Stomach smooth muscle (tissue), 2 donors: Measurements from ENCODE around the gene PLA2G4F.

Experiments used
- H3K27ac ChIP-seq: one replicate; pipeline ENCODE4 v1.7.0; 2013; ENCODE audit warnings: mild to moderate bottlenecking, low read length, inconsistent platforms
- H3K27me3 ChIP-seq, 2 donors: one replicate each; pipeline ENCODE4 v1.7.0; 2013; ENCODE audit warnings: low read length in 2 of 2; ENCODE audit not compliant: insufficient read depth in 2 of 2, control insufficient read depth in 1 of 2
- H3K36me3 ChIP-seq, 2 donors: one replicate each; pipeline ENCODE4 v1.7.0; 2013; ENCODE audit warnings: low read length in 2 of 2; ENCODE audit not compliant: control insufficient read depth in 2 of 2, insufficient read depth in 2 of 2
- H3K4me1 ChIP-seq: one replicate; pipeline ENCODE4 v1.7.0; 2013; ENCODE audit warnings: low read length; ENCODE audit not compliant: control insufficient read depth, insufficient read depth
- H3K4me3 ChIP-seq, 2 donors: one replicate each; pipeline ENCODE4 v1.7.0; 2013; ENCODE audit warnings: low read length in 2 of 2
- H3K9ac ChIP-seq, 2 donors: one replicate each; pipeline ENCODE4 v1.7.0; 2013; ENCODE audit warnings: low read length in 2 of 2, mild to moderate bottlenecking in 1 of 2
- H3K9me3 ChIP-seq, 2 donors: one replicate each; pipeline ENCODE4 v1.7.0; 2013; ENCODE audit warnings: low read length in 2 of 2; ENCODE audit not compliant: control insufficient read depth in 2 of 2
- donor health status: healthy.
- donor health status: Pancreatic carcinoma.

PLA2G4F gene

DNA sequence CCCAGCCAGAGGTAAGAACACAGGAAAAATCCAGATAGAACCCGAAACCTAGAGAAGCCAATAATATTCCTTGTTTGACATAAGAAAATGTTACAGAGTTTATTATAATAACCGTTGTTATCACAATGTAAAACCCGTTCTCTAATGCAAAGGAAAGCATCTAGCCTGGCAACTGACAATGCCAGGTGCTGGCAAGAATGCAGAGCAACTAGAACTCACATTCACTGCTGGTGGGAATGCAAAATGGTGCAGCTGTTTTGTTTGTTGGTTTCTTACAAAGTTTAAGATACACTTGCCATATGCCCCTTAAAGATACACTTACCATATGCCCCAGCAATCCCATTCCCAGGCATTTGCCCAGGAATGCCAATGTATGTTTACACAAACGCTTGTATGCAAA lies 28.3 kb upstream of the PLA2G4F start:
- H3K27me3 ChIP-seq: no peaks in the 10 kb centered on the region
- H3K27ac ChIP-seq: no peak overlapping the region
- H3K9me3 ChIP-seq: no peaks in the 10 kb centered on the region
- no peak overlapping the region for H3K4me3 ChIP-seq
- peaks cover 54 to 61% of the 10 kb centered on the region in 2 donors for H3K36me3 ChIP-seq
- H3K9ac ChIP-seq: no peak overlapping the region
- H3K4me1 ChIP-seq: no peaks in the 10 kb centered on the region

DNA sequence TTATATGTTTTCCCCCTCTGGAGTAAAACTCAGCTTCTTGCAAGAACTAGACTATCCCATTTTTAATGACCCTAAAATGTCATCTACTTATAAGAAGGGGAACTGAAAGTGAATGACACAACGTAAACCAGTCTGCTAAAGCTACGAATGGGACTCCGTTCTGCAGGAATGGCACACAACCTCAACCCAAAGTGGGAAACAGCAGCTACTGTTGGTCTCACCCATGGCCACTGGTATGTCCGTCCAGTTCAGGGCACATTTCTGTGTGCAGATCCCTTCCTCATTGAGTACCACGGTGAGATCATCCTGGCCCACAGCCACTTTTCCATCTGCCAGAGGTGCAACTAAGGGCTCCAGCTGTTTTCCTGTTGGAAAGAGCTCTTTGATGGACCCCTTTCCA lies 27.9 kb upstream of the PLA2G4F start:
- H3K36me3 ChIP-seq: peaks cover 57 to 63% of the 10 kb centered on the region in 2 donors
- no peaks in the 10 kb centered on the region for H3K4me1 ChIP-seq

DNA sequence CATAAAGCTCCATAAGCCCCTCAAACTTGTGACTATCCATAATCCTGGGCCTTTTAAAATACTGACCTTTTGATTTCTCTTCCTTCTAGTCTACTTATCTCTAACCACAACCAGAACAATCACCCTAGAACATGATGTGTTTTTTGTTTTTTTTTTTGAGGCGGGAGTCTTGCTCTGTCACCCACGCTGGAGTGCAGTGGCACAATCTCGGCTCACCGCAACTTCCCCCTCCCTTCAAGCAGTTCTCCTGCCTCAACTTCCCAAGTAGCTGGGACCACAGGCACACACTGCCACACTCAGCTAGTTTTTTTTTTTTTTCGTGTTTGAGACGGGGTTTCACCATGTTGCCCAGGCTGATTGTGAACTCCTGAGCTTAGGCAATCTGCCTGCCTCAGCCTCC lies 26.5 kb upstream of the PLA2G4F start:
- H3K9me3 ChIP-seq: no peaks in the 10 kb centered on the region
- no peak overlapping the region for H3K27ac ChIP-seq
- H3K9ac ChIP-seq: no peak overlapping the region
- peaks cover 57 to 65% of the 10 kb centered on the region in 2 donors for H3K36me3 ChIP-seq
- no peaks in the 10 kb centered on the region for H3K27me3 ChIP-seq
- no peak overlapping the region for H3K4me3 ChIP-seq
- no peaks in the 10 kb centered on the region for H3K4me1 ChIP-seq

More for the DNA sequence above, 27.9 kb upstream of the PLA2G4F start:
- H3K9ac ChIP-seq: no peak overlapping the region
- no peaks in the 10 kb centered on the region for H3K27me3 ChIP-seq
- H3K9me3 ChIP-seq: no peaks in the 10 kb centered on the region
- no peak overlapping the region for H3K4me3 ChIP-seq
- no peak overlapping the region for H3K27ac ChIP-seq

DNA sequence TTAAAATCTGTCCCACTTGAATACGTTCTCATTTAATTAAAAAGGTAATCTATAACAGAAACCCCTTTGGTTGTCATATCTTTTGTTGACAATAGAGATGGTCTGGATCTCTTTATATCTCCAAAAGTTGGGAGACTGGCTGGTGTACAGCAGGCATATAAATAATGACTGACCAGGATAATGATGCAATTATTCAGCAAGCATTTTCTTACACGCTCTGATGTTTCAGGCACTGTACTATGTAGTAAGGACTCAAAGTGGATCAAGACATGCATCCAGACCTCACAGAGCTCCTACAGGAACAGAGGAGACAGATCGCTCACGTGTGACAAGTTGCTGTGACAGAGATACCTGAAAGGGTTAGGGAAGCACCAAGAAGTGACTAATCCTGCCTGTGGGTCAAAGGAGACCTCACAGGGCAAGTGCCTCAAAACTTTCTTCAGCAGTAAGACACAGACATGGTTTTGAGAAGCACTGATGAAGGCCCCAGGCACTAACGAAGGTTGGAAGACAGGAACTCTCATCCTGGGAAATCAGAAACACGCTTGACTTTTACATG lies 26.0 kb upstream of the PLA2G4F start:
- Histone ChIP-seq H3K9me3 (no peaks in the 10 kb centered on the region), H3K36me3 (peaks cover 54 to 61% of the 10 kb centered on the region in 2 donors), H3K4me3 (no peak overlapping the region), H3K27ac (no peak overlapping the region), H3K9ac (no peak overlapping the region), H3K4me1 (no peaks in the 10 kb centered on the region), H3K27me3 (no peaks in the 10 kb centered on the region)

DNA sequence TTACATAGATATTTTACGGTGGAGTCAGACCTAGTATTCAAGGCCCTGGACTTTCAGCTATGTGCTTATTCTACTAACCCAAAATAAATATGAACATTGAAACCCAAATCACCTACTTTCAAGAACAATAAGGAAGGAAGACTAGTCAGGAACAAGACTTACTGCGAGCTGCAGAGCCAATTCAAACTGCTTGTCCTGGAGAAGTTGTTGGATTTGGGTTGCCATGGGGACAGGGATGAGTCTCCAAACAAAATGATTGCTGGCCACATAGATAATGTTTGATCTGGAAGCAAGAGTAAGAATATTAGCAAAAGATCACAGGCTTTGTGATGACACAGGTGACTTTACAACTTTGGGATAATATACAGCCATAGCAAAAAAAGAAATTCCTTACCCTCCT lies 21.6 kb upstream of the PLA2G4F start:
- H3K4me1 ChIP-seq: no peaks in the 10 kb centered on the region
- H3K27ac ChIP-seq: no peak overlapping the region
- H3K27me3 ChIP-seq: no peaks in the 10 kb centered on the region
- H3K9ac ChIP-seq: no peak overlapping the region
- H3K4me3 ChIP-seq: no peak overlapping the region
- H3K9me3 ChIP-seq: no peaks in the 10 kb centered on the region
- H3K36me3 ChIP-seq: peaks cover 31 to 53% of the 10 kb centered on the region in 2 donors

DNA sequence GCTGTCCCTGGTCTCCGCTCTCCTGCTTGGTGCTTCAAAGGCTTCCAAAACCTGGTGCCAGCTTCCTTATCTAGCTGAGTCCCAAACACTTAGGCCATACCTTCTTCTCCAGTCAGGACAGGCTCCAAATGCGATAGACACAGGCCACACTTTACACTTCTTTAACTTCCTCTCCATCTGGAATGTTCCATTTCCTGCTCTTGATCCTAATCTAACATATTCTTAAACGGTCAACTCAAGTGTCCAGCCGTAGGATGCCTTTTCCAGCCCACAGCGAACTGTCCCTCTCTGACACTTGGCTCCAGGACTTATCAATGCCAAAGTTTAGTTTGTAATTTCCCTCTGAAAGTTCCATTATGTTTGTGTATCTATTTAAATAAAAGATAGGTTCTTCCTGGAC lies 19.2 kb upstream of the PLA2G4F start:
- H3K4me3 ChIP-seq: no peak overlapping the region
- H3K36me3 ChIP-seq: peaks cover 44 to 59% of the 10 kb centered on the region in 2 donors

DNA sequence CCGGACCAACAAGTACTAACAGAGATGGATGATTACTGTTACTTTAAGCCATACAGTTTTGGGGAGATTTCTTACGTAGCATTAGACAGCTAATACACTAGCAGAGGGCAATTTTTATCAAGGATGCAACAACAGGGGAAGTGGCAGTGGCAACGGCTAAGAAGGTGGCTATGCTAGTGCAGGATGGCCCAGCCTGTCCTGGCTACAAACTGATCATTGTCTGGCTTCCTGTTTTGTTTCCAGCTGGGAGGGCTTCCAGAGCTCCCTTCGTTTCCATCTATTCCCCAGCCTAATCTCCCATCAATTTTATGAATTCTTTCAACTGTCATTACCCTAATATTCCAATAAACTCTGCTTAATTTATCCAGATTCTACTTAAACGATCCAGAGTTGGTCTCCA lies 16.0 kb upstream of the PLA2G4F start:
- H3K9me3 ChIP-seq: no peaks in the 10 kb centered on the region
- H3K27ac ChIP-seq: no peak overlapping the region
- no peaks in the 10 kb centered on the region for H3K4me1 ChIP-seq
- H3K9ac ChIP-seq: no peak overlapping the region
- H3K4me3 ChIP-seq: no peak overlapping the region
- no peaks in the 10 kb centered on the region for H3K27me3 ChIP-seq
- peaks cover 47 to 56% of the 10 kb centered on the region in 2 donors for H3K36me3 ChIP-seq

More for the DNA sequence above, 19.2 kb upstream of the PLA2G4F start:
- no peaks in the 10 kb centered on the region for H3K27me3 ChIP-seq
- H3K9me3 ChIP-seq: no peaks in the 10 kb centered on the region
- no peak overlapping the region for H3K27ac ChIP-seq
- no peaks in the 10 kb centered on the region for H3K4me1 ChIP-seq
- no peak overlapping the region for H3K9ac ChIP-seq

DNA sequence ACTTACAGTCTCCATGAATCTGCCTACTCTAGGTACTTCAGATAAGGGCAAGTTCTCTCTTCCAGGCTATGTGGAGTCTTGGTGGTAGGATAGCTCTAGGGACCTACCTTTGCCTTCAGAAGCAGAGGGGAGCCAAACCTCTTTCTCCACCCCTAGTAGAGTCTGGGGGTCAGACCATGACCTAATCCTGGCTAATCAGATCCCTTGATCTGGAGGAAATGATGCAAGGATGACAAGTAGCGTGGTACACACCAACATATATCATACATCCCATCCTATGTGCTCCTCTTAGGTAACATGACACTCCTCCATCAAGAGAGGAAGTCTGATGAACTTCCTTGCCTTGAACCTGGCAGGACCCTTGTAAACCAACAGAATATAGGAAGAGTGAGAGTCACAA lies 15.4 kb upstream of the PLA2G4F start:
- no peak overlapping the region for H3K27ac ChIP-seq
- H3K9ac ChIP-seq: no peak overlapping the region
- no peaks in the 10 kb centered on the region for H3K27me3 ChIP-seq
- H3K36me3 ChIP-seq: peaks cover 54 to 60% of the 10 kb centered on the region in 2 donors
- no peaks in the 10 kb centered on the region for H3K9me3 ChIP-seq
- no peaks in the 10 kb centered on the region for H3K4me1 ChIP-seq
- H3K4me3 ChIP-seq: no peak overlapping the region

DNA sequence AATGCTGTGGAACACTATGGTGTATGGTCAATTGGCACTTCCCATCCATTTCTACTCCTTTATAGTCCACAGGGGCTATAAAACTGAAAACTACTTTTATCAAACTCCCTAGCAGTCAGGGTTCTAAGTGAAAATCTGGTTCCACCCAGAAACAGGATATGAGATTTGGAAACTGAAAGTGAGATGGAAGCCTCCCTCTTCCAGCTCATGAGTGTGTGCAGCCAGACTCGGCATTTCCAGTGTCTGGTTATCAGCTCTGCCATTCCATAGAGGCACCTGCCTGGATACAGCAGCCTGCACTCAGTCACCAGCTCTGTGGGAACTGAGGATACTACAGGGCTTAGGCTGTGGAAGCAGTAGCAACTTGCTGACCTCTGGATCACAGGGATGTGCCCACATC lies 14.7 kb upstream of the PLA2G4F start:
- H3K27ac ChIP-seq: no peak overlapping the region
- H3K27me3 ChIP-seq: no peaks in the 10 kb centered on the region
- H3K36me3 ChIP-seq: peaks cover 60 to 65% of the 10 kb centered on the region in 2 donors
- no peak overlapping the region for H3K9ac ChIP-seq
- no peaks in the 10 kb centered on the region for H3K9me3 ChIP-seq
- H3K4me1 ChIP-seq: no peaks in the 10 kb centered on the region
- H3K4me3 ChIP-seq: no peak overlapping the region

DNA sequence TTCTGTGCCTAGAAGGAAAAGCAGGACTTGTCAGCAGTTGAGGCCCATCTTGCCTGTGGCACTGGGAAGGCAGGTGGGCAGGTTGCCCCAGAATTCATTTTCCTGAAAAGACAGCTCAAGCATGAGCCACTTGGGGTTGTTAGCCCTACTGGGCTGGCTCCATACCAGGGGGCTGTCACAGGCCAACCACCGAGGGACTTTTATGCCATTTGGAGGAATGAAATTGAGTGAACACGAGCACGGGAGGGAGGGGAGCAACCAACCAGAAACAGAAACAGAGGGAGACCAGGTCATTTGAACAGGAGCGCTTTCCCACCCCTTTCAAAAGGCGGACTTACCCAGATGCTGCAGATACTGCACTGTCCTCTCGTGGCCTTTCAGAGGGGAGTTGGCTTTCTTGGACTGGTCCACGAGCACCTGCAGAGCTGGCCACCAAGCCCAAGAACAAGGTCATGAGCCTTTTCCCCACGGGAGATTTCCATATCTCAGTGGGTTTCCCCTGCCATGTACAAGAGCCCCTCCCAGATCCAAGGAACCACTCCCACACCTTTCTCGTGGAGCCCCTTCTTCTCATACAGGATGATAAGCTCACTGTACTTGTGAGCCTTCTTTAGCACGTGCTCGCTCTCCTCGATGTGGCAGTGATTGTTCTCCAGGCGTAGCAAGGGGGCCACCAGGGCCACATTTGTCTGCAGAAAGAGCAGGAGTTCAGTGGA lies 9.9 kb upstream of the PLA2G4F start:
- Histone ChIP-seq H3K4me3 (no peak overlapping the region), H3K36me3 (peaks cover 75 to 81% of the 10 kb centered on the region in 2 donors)

DNA sequence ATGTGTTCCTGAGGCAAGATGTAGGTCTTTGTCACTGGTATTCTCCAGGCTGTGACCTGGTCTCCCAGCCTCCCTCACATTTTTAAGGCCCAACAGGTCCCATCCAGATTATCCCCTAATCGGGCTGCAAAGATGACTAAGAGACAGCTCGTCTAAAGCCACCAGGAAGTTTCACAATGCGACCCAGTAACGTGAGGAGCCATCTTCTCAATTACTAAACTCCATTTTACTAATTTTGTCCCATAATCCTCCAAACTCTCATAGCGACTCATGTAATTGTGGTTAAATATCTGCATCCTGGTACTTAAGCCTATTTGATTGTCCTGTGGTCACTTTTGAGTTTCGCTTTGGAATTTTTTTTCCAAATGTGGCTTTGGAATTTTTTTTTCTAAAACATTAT lies 8.7 kb upstream of the PLA2G4F start:
- Histone ChIP-seq H3K9me3 (no peaks in the 10 kb centered on the region), H3K4me3 (no peak overlapping the region), H3K9ac (no peak overlapping the region), H3K4me1 (no peaks in the 10 kb centered on the region), H3K36me3 (peaks cover 78 to 86% of the 10 kb centered on the region in 2 donors), H3K27ac (no peak overlapping the region), H3K27me3 (no peaks in the 10 kb centered on the region)

More for the DNA sequence above, 9.9 kb upstream of the PLA2G4F start:
- Histone ChIP-seq H3K27me3 (no peaks in the 10 kb centered on the region), H3K27ac (no peak overlapping the region), H3K9ac (no peak overlapping the region), H3K4me1 (no peaks in the 10 kb centered on the region), H3K9me3 (no peaks in the 10 kb centered on the region)
